Endothelial cell of umbilical vein (primary cell): ENCODE results near the gene IQGAP1. TPM values are rescaled to one million over a fixed set of nuclear protein-coding genes. Genes with fewer than 3 reads are reported as not detected.

Source experiments
- BruUV-seq: library from RNA; stranded (reverse); fragments of 400-500 nt; replicated peaks from 2 replicates; lab custom pipeline; 2021; lab: Mats Ljungman, UMichigan
- CTCF ChIA-PET: fragments of 300-600, 350-600 bp; sonication (Branson Sonifier 250); formaldehyde crosslinking; loops from one replicate; lab custom pipeline; 2021; ENCODE audit warnings: antibody characterized with exemption, inconsistent platforms; lab: Charles Lee
- POLR2A ChIA-PET: fragments of 300-600, 350-600 bp; sonication (Branson Sonifier 250); formaldehyde crosslinking; loops from one replicate; lab custom pipeline; 2021; ENCODE audit warnings: antibody characterized with exemption, inconsistent platforms; lab: Charles Lee
- DNase-seq: peaks from one replicate; pipeline ENCODE4 v3.0.0-alpha.2; 2011; ENCODE audit warnings: low read depth, low spot score
- FAIRE-seq: peaks from 2 replicates; lab custom pipeline; 2011; peaks lifted over from hg19 to GRCh38; lab: Jason Lieb, UNC
- H2AFZ ChIP-seq: 2 replicates; pipeline ENCODE4 v1.6.0; 2012; ENCODE audit warnings: low read depth, low read length, control low read depth, inconsistent platforms
- H3K27ac ChIP-seq: 2 replicates; pipeline ENCODE4 v1.5.1; 2011; ENCODE audit warnings: low read depth, mild to moderate bottlenecking, control low read depth, low read length, moderate library complexity; ENCODE audit not compliant: insufficient read depth
- H3K27me3 ChIP-seq, 2 experiments: 2 replicates each; pipeline versions ENCODE4 v1.6.0 to v1.6.1; 2011; ENCODE audit warnings: low read length in 2 of 2, mixed read lengths in 1 of 2; ENCODE audit not compliant: control insufficient read depth in 2 of 2, insufficient read depth in 2 of 2
- H3K36me3 ChIP-seq, 2 experiments: 2 replicates in 1 of 2; 3 replicates in 1 of 2; pipeline ENCODE4 v1.5.1; 2011; ENCODE audit warnings: low read length in 2 of 2, mild to moderate bottlenecking in 1 of 2, moderate library complexity in 1 of 2; ENCODE audit not compliant: control insufficient read depth in 2 of 2, insufficient read depth in 2 of 2; ENCODE audit errors: extremely low read depth in 1 of 2
- H3K4me1 ChIP-seq: 3 replicates; pipeline ENCODE4 v1.5.1; 2011; ENCODE audit warnings: mild to moderate bottlenecking, low read length; ENCODE audit not compliant: control insufficient read depth, insufficient read depth; ENCODE audit errors: extremely low read depth
- H3K4me2 ChIP-seq: 2 replicates; pipeline ENCODE4 v1.6.1; 2011; ENCODE audit warnings: low read length, control low read depth, mixed read lengths; ENCODE audit not compliant: insufficient read depth
- H3K4me3 ChIP-seq, 3 experiments: fragments of 200-600 bp in 1 of 3; sonication (generic), shearing (Covaris generic) in 1 of 3; replicated peaks in 1 of 3; 2 replicates each; pipeline ENCODE4 v1.5.1; 2011 to 2016; ENCODE audit warnings: control low read depth in 3 of 3, low read length in 3 of 3, mild to moderate bottlenecking in 2 of 3, inconsistent platforms in 1 of 3, low read depth in 1 of 3, moderate library complexity in 1 of 3; ENCODE audit not compliant: insufficient read depth in 1 of 3
- H3K79me2 ChIP-seq: 2 replicates; pipeline ENCODE4 v1.6.0; 2012; ENCODE audit warnings: low read length, inconsistent platforms; ENCODE audit not compliant: control insufficient read depth, insufficient read depth
- H3K9ac ChIP-seq: replicated peaks from 2 replicates; pipeline ENCODE3; 2011; ENCODE audit warnings: low read length, control low read depth; ENCODE audit not compliant: insufficient read depth; ENCODE audit errors: extremely low read depth
- H3K9me1 ChIP-seq: replicated peaks from 3 replicates; pipeline ENCODE4 v1.6.0; 2011; ENCODE audit warnings: mild to moderate bottlenecking, low read length; ENCODE audit not compliant: control insufficient read depth, insufficient read depth; ENCODE audit errors: extremely low read depth
- H3K9me3 ChIP-seq: replicated peaks from 2 replicates; pipeline ENCODE4 v1.5.1; 2012; ENCODE audit warnings: low read length, inconsistent platforms; ENCODE audit not compliant: control insufficient read depth, insufficient read depth
- H4K20me1 ChIP-seq: replicated peaks from 2 replicates; pipeline ENCODE3; 2011; ENCODE audit warnings: mild to moderate bottlenecking, low read length; ENCODE audit not compliant: control insufficient read depth, insufficient read depth; ENCODE audit errors: extremely low read depth
- CTCF ChIP-seq, 2 donors: IDR thresholded peaks; 1 replicate in 1 of 2; 2 replicates in 1 of 2; pipeline ENCODE4 v1.5.1; 2011; ENCODE audit warnings: low read length in 2 of 2, mild to moderate bottlenecking in 2 of 2, moderate library complexity in 2 of 2, control low read depth in 1 of 2, inconsistent platforms in 1 of 2, low read depth in 1 of 2; ENCODE audit not compliant: insufficient read depth in 1 of 2; ENCODE audit errors: extremely low read depth in 1 of 2
- EZH2 ChIP-seq: IDR thresholded peaks from 2 replicates; pipeline ENCODE4 v1.6.1; 2012; ENCODE audit warnings: borderline replicate concordance, low read depth, mild to moderate bottlenecking, moderate library complexity, low read length, inconsistent platforms; ENCODE audit not compliant: severe bottlenecking
- FOS ChIP-seq: IDR thresholded peaks from 2 replicates; pipeline ENCODE4 v1.6.1; 2011; ENCODE audit warnings: mild to moderate bottlenecking, low read length, moderate library complexity, borderline replicate concordance; ENCODE audit not compliant: insufficient read depth
- GATA2 ChIP-seq: IDR thresholded peaks from 2 replicates; pipeline ENCODE4 v1.7.0; 2011; ENCODE audit warnings: low read depth, mild to moderate bottlenecking, moderate library complexity, mixed read lengths, low read length; ENCODE audit not compliant: insufficient read length, insufficient read depth
- JUN ChIP-seq: IDR thresholded peaks from 2 replicates; pipeline ENCODE4 v1.6.1; 2011; ENCODE audit warnings: borderline replicate concordance, low read depth; ENCODE audit not compliant: insufficient read length, insufficient read depth
- MAX ChIP-seq: IDR thresholded peaks from 2 replicates; pipeline ENCODE4 v1.6.1; 2011; ENCODE audit not compliant: insufficient read depth, insufficient read length
- MYC ChIP-seq: IDR thresholded peaks from one replicate; pipeline ENCODE4 v1.6.1; 2011; ENCODE audit warnings: mild to moderate bottlenecking, low read depth, low read length
- POLR2A ChIP-seq: IDR thresholded peaks from 2 replicates; pipeline ENCODE4 v1.6.1; 2012; ENCODE audit warnings: low read depth, mild to moderate bottlenecking, control low read depth, low read length
- POLR2AphosphoS5 ChIP-seq: IDR thresholded peaks from 2 replicates; pipeline ENCODE4 v1.6.1; 2012; ENCODE audit warnings: low read depth, mild to moderate bottlenecking, control low read depth, low read length, moderate library complexity; ENCODE audit not compliant: insufficient read depth
- dilution Hi-C: fragments of 300-500 bp; cut with MboI; formaldehyde crosslinking; loops from one replicate; pipeline ENCODE4 v1.15.0; 2019; ENCODE audit warnings: low sequenced_read_pairs; ENCODE audit not compliant: extremely low pct_ligation_motif_present
- intact Hi-C: fragments of 100-400 bp; cut with micrococcal nuclease; formaldehyde crosslinking; loops from one replicate; pipeline ENCODE4 v1.10.0; 2022
- polyA plus RNA-seq, 4 experiments: library from polyadenylated mRNA; depleted of rRNA in 3 of 4; stranded (reverse) in 3 of 4; unstranded in 1 of 4; fragments of >200 nt; gene quantifications; 2 replicates each; pipeline versions ENCODE4 v1.2.1 to v1.2.3, GENCODE V29; 2011 to 2012; ENCODE audit warnings: missing spikeins in 1 of 4
- total RNA-seq: library from RNA; stranded (reverse); gene quantifications from 2 replicates; pipeline ENCODE4 v1.2.3, GENCODE V29; 2021

IQGAP1 gene
- total and polyA plus RNA-seq, 2 donors (not counting 3 experiments of a cell fraction or from before 2014, with no cell fraction given), result 82.2 to 258 TPM

GRCh38 chr15:90419206-90419605, 31.2 kb downstream of the IQGAP1 start:
- dilution Hi-C loops, result no loop called here
- FAIRE-seq (no peak), DNase-seq (no peak)
- H3K4me3 ChIP-seq, result no peak overlapping the region
- no peaks in the 10 kb centered on the region for H3K36me3 ChIP-seq
- H3K79me2 ChIP-seq, result peaks cover 89% of the 10 kb centered on the region
- intact Hi-C loops, result no loop called here
- BruUV-seq, result no TSS peak
- H3K9ac ChIP-seq, result peak overlapping the region; percentile 21
- no peaks in the 10 kb centered on the region for H3K27me3 ChIP-seq
- CTCF ChIA-PET, result interaction anchor here (1.0 to 3.2 kb wide), 8 partner anchors 12 to 118 kb away, joined by 3 to 13 read pairs (median 3); partner anchors contain the start of gene IQGAP1
- no peak overlapping the region for H2AFZ ChIP-seq
- H4K20me1 ChIP-seq, result peaks cover 2% of the 10 kb centered on the region
- peaks cover 44% of the 10 kb centered on the region for H3K4me1 ChIP-seq
- H3K4me2 ChIP-seq, result peak overlapping the region; percentile 52
- peak overlapping the region; percentile 80 for H3K27ac ChIP-seq
- TF ChIP-seq FOS, result peak; percentile 57
- no peak for TF ChIP-seq MYC
- no peak for TF ChIP-seq CTCF (IDR thresholded peaks at IDR 0.05; ENCODE audit: extremely low read depth in 1 of 2, insufficient read depth in 1 of 2, low read depth in 1 of 2, low read length in 2 of 2)
- no peak for TF ChIP-seq POLR2A
- no peak for TF ChIP-seq GATA2
- TF ChIP-seq JUN, result peak; percentile 54
- TF ChIP-seq EZH2, result no peak
- no peak for TF ChIP-seq POLR2AphosphoS5
- TF ChIP-seq MAX, result no peak
- H3K9me1 ChIP-seq, result no peaks in the 10 kb centered on the region
- POLR2A ChIA-PET, result no interaction called here
- H3K9me3 ChIP-seq, result no peaks in the 10 kb centered on the region
